GM12872 (cell line): ENCODE data around the gene KLHL35.

Experiments used
- CTCF ChIP-seq: IDR thresholded peaks from 3 replicates; pipeline ENCODE4 v1.5.1; 2011; ENCODE audit warnings: low read depth, mild to moderate bottlenecking, low read length, moderate library complexity; ENCODE audit not compliant: insufficient read depth

KLHL35 gene

DNA sequence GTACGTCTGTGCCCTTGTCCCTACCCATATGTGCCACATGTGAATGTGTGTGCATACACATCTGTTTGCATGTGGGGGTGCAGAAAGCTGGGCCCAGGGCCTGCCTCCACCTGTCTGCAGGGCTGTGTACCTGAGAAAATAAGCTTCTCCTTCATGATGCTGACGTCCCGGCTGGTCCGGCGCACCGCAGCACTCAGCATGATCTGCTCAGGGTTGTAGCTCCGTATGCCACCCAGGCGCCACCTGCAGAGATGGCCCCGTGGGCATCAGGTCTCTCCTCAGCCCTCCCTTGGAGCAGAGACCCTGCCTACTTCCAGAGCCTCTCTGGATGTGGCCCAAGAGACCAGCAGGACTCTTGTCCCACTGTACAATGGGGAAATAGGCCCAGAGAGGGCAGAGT is 3.8 kb upstream of the KLHL35 start:
- TF ChIP-seq CTCF = no peak

- no peak for TF ChIP-seq CTCF
Observed at GRCh38 chr11:75435571-75435925, 2.5 kb upstream of the KLHL35 start.

DNA sequence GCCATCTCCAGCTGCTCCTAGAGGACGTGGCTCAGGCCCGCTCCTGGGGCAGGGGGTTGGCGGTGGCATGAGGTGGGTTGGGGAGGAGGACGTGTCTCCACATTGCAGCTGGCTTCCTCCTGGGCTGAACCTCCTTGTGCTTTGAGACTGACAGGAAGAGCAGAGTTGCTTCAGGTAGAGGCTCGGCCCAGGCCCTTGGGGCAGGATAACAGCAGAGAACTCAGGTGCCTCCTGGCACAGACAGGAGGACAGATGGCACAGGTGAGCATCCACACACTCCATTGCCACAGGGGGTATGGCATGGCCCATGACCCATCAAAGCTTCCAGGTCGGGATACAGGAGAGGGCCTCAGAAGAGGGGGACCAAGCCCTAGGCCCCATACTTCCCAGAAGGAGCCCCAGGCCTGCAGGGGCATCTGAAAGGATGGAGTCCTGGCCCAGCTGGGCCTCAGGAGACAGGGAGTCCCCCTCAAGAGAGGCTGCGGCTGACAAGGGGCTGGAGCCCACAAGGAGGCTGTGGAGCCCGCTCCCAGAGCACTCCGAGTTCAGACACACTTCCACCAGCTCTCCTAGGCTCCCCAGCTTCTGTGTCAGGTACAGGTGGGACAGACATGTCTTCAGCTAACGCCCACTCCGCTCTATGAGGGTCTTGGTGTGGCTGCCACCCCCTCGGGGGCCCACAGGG is 2.0 kb upstream of the KLHL35 start:
- TF ChIP-seq CTCF = no peak

- no peak for TF ChIP-seq CTCF
Observed at GRCh38 chr11:75434051-75434450, 1.0 kb upstream of the KLHL35 start.

- no peak for TF ChIP-seq CTCF
Observed at GRCh38 chr11:75433443-75433842, 440 bp upstream of the KLHL35 start.

GRCh38 chr11:75431533-75432525 is 1.2 kb downstream of the KLHL35 start:
- TF ChIP-seq CTCF = no peak

DNA sequence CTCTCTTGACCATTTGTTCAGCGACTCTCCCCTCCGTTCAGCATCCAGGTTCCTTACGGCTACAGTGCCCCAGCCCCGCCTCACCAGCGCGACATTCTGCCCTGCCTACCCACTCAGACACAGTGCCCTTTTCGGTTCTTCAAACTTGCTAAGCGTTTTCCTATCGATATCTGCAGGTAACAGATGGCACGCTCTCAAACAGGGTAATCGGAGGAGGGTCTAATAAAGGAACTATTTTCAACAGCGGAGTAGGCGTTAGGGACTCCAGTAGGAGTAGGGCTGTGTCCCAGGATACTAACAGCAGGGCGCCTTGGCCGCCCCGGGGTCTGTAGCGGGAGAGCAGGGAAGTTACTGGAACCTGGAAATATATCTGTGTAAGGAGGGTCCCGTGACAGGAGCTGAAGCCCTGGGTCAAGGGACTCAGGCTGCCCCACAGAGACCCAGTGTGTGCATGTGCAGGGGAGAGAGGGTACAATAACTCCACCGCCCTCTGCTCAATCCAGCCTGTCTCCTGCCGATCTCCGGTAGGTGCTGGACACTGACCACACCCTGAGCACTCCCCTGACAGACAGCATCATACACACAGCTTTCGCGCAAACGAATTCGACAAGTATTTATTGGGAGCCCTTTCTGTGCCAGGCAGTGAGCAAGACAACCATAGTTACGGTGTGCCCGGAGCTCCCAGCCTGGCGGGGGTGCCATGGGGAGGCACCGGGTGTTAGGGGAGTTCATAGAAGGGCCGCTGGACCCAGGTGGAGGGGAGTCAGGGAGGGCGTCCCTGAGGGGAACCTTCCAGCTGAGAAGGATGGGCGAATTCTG is 2.1 kb downstream of the KLHL35 start:
- no peak for TF ChIP-seq CTCF
